Ovary (tissue), 3 donors: Measurements from ENCODE around the gene TTC7B.

ENCODE experiments used
- CTCF ChIP-seq, 3 donors: fragments of 450-650 bp in 2 of 3; fragments of 200-600 bp in 1 of 3; IDR thresholded peaks; one replicate each; pipeline versions ENCODE4 v1.5.1 to v1.8.0; 2016 to 2022; ENCODE audit warnings: antibody characterized with exemption in 3 of 3, mild to moderate bottlenecking in 1 of 3
- POLR2A ChIP-seq: fragments of 450-650 bp; IDR thresholded peaks from one replicate; pipeline ENCODE4 v1.6.1; 2017; ENCODE audit warnings: antibody characterized with exemption, mild to moderate bottlenecking, moderate library complexity
- donor health status: DM: no; HTN: no; CAD: no.

GRCh38 chr14:90750701-90751100 lies 65.5 kb downstream of the TTC7B start:
- no peak for TF ChIP-seq CTCF (IDR thresholded peaks at IDR 0.05)
- no peak for TF ChIP-seq POLR2A
